Measurements from ENCODE around the gene CEBPE.
"Not testable (repeated sequence)": the region's sequence is repeated elsewhere in the genome, so short reads cannot be mapped to it uniquely, and the experiment has no call there.

CEBPE gene

GRCh38 chr14:23120541-23121251 is 1.6 kb upstream of the CEBPE start:
- peak; percentile 91 for DNase-seq

GRCh38 chr14:23119363-23120327 is 590 bp upstream of the CEBPE start:
- DNase-seq: peak; percentile 51

GRCh38 chr14:23117371-23118020 is 1.6 kb downstream of the CEBPE start:
- DNase-seq: no peak

GRCh38 chr14:23115918-23116317 is 3.1 kb downstream of the CEBPE start:
- no peak for DNase-seq

- DNase-seq: no peak
These were observed 3.9 kb downstream of the CEBPE start for GRCh38 chr14:23115039-23115731.

GRCh38 chr14:23114669-23115038 is 4.4 kb downstream of the CEBPE start:
- DNase-seq: no peak

GRCh38 chr14:23114120-23114458 is 5.0 kb downstream of the CEBPE start:
- no peak for DNase-seq

- DNase-seq: no peak
These were observed 5.5 kb downstream of the CEBPE start for GRCh38 chr14:23113431-23114119.

GRCh38 chr14:23112359-23113178 is 6.5 kb downstream of the CEBPE start:
- DNase-seq: no peak

GRCh38 chr14:23110579-23111365 is 8.3 kb downstream of the CEBPE start:
- DNase-seq: no peak

GRCh38 chr14:23109769-23110168 is 9.3 kb downstream of the CEBPE start:
- no peak for DNase-seq

- not testable (repeated sequence) for DNase-seq
These were observed 10.9 kb downstream of the CEBPE start for GRCh38 chr14:23108169-23108568.

- not testable (repeated sequence) for DNase-seq
These were observed 11.4 kb downstream of the CEBPE start for GRCh38 chr14:23107620-23108019.

- no peak for DNase-seq
These were observed 12.4 kb downstream of the CEBPE start for GRCh38 chr14:23106747-23107045.

- DNase-seq: no peak
These were observed 13.7 kb downstream of the CEBPE start for GRCh38 chr14:23105348-23105824.

- no peak for DNase-seq
These were observed 14.3 kb downstream of the CEBPE start, which contains the start of gene CIROP for GRCh38 chr14:23104591-23105347. Gene CIROP, minus strand, starts transcription at chr14:23104989. Its CDS starts 69 bp downstream, at chr14:23104920.

- DNase-seq: no peak
These were observed 14.9 kb downstream of the CEBPE start for GRCh38 chr14:23104070-23104590.

GRCh38 chr14:23103581-23103980 is 15.5 kb downstream of the CEBPE start:
- no peak for DNase-seq

- DNase-seq: no peak
These were observed 16.3 kb downstream of the CEBPE start for GRCh38 chr14:23102801-23103200.
